Skin epidermis (tissue), 12 donors: ENCODE measurements around the gene CEBPE.

Experiments used
- H3K27ac ChIP-seq, 21 experiments: fragments of 200-600 bp; sonication (generic) in 11 of 21; one replicate each; pipeline ENCODE4 v1.5.0; 2020; ENCODE audit warnings: mild to moderate bottlenecking in 3 of 21, inconsistent platforms in 2 of 21, moderate library complexity in 2 of 21
- H3K4me3 ChIP-seq, 7 experiments: fragments of 200-600 bp; sonication (generic) in 2 of 7; one replicate each; pipeline ENCODE4 v1.5.0; 2020; ENCODE audit warnings: inconsistent platforms in 2 of 7, mild to moderate bottlenecking in 2 of 7, moderate library complexity in 1 of 7

Gene CEBPE

DNA sequence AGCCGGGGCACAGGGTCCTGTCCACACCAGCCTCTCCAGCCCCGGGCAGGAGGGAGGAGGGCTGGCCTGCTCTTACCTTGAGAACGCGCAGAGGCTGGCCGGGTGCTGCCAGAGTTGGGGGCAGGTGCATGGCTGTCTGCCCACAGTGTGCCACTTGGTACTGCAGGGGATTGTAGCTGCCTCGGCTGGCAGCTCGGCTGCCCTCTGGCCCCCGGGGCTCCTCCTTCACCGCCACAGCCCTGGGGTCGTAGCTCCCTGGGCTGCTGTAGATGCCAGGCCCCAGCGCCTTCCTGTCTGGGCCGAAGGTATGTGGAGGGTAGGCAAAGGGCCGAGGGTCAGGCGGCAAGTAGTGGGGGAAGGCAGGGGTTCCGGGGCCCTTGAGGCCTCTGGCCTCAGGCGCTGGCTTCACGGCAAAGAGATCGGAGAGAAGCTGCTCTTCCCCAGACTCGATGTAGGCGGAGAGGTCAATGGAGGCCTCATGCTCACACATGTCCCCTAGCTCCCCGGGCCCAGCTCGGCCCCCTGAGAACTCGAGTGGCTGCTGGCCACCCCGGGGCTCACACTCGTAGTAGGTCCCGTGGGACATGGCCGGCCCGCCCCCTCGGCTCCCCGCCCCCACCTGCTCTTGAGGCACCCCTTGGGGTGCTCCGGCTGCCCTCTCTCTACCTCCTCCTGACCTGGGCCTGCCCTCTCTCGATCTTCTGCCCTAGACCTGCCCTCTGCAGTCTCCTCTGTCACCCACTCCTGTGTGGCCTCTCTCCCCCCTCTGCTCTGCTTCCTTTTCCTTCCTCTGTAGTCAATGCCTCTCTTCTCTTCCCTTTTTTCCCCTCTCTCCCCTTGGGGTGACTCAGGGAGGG lies at the start of gene CEBPE:
Gene CEBPE (minus strand): TSS at position 750 of the 857 bp plus-strand sequence. CDS start 164 bp downstream, at position 586.
- Histone ChIP-seq H3K4me3 (no peak within 1 kb of the TSS), H3K27ac (peak within 1 kb of the TSS in 12 of 21 experiments; percentile 22 to 85 (median 56))

DNA sequence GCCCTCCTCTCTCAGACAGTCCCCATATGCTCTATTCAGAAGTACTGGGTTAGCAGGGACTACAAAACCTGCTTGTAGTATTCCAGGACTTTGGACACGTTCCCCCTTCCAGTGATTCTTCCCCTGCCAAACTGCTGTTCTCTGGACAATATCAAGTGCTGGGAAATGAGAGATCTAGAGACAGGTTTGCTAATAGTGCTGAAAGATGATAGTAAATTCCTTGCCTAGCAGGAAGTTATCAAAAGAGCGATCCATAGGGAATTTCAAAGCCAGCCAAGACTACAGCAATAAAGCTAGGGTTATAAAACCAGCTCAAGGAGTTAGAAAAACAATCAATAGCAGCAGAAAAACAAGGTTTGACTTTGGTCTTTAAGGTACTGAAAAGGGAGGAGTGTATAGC lies 49.2 kb upstream of the CEBPE start:
- no peak overlapping the region for H3K4me3 ChIP-seq
- H3K27ac ChIP-seq: peak overlapping the region in 1 of 21 experiments; percentile 44

DNA sequence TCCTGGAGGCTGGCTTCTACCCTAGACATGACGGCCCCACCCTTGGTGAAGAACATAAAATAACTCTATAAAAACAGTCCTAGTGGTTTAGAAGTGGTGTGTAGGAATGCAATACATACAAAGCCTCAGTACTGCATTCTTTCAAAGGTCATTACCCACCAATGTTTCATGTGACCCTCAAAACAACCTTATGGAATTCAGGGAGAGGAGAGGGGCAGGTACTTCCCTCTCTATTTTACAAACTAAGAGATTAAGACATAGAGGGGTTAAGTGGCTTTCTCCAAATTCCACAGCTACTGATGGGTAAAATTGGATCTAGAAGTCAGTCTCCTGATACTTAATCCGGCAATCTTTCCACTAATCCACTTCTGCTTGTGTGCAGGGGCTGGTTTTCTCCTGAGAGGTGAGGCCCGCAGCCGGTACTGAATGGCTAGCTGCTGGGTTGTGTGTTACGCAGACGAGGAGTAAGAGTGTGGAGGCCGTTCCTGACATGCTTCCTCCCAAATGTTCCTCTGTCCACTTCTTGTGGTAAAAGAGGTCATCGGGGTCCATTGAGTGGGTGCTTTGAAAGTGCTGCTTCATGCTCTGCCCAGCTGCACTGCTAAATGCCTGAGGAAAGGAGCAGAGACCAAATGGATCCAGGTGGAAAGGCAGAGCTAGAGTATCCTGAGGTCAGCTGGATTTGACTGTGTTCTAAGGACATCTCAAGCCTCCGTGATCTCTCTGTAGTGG lies 48.2 kb upstream of the CEBPE start:
- no peak overlapping the region for H3K4me3 ChIP-seq
- peak overlapping the region in 1 of 21 experiments; percentile 44 for H3K27ac ChIP-seq

DNA sequence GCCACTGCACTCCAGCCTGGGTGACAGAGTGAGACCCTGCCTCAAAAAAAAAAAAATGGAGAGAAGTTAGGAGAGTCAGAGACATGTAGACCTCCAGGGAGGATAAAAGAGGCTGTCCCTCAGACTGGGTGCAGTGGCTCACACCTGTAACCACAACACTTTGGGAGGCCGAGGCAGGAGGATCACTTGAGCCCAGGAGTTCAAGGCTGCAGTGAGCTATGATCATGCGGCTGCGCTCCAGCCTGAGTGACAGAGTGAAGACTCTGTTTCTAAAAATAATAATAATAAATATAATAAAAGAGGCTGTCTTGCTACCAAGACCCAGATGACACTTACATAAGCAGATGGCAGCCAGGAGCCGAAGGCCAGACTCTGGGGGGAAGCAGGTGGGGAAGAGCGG lies 45.9 kb upstream of the CEBPE start:
- H3K27ac ChIP-seq: peak overlapping the region in 1 of 21 experiments; percentile 11
- H3K4me3 ChIP-seq: no peak overlapping the region

DNA sequence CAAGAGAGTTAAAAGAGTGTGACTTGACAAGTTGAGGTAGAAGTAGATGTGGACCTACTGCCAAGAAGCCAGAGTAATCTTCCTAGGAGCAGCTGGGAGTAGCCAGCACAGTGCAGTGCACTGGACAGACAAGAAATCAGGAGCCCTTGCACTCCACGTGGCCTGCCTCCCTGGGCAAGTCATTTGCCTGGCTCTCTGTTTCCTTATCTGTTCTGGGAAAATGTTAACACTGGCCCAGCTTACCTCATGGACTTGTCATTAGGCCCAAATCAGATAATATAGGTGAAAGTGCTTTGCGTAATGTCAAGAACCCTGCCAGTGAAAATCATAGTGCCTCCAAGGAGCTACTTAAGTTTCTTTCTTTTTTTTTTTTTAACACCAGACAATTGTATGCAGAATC lies 45.2 kb upstream of the CEBPE start:
- Histone ChIP-seq H3K27ac (peak overlapping the region in 2 of 21 experiments; percentile 23 to 45), H3K4me3 (no peak overlapping the region)

DNA sequence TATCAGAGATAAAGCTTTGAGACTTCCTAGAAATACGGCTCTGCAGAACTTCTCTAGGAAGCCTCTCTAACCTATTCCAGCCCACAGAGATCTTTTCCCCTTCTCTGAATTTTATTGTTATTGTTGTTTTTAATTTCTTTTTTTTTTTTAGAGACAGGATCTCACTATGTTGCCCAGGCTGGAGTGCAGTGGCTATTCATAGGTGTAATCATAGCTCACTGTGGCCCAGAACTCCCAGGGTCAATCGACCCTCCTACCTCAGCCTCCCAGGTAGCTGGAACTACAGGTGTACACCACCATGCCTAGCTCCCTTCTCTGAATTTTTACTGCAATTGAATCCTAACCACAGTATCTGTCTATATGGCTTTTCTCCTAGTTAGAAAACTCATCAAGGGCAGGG lies 44.8 kb upstream of the CEBPE start:
- Histone ChIP-seq H3K4me3 (no peak overlapping the region), H3K27ac (peak overlapping the region in 2 of 21 experiments; percentile 23 to 45)

DNA sequence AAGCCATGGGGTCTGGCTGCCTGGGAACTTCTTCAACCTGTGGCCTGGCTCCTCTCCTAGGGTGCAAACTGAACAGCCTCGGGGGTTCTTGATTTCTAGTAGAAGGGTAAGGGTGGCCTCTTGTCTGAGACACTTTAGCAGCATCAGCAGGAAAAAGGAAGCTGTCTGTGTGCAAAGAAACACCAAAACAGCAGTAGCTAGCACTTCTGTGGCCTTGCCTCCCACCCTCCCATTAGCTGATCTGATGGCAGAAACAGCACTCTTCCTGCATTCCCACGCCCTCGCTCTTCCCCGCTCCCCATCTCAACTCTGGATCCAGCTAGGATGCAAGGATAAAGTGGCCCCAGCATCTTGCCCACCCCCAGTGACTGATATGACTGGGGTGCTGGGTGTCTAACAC lies 43.7 kb upstream of the CEBPE start:
- H3K4me3 ChIP-seq: no peak overlapping the region
- H3K27ac ChIP-seq: peak overlapping the region in 4 of 21 experiments; percentile 4 to 57 (median 28)

DNA sequence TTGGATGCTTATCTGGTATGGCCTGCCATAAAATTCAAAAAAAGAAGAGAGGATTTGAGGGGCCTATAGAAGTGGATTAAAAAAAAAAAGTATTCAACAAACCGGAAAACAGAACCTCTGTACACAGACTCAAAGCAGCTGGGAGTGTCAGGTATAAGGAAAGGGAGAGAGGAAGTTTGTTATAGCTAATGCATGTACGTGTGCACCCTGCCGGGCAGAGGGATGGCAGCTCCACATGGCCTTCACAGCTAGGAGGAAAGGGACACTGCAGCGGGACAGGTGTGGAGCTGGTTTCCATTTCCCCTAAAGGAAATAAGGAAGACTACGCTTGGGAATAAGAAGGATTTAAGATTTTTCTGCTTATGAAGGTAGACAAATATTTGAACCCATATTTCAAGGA lies 43.0 kb upstream of the CEBPE start:
- Histone ChIP-seq H3K27ac (no peak overlapping the region), H3K4me3 (no peak overlapping the region)

DNA sequence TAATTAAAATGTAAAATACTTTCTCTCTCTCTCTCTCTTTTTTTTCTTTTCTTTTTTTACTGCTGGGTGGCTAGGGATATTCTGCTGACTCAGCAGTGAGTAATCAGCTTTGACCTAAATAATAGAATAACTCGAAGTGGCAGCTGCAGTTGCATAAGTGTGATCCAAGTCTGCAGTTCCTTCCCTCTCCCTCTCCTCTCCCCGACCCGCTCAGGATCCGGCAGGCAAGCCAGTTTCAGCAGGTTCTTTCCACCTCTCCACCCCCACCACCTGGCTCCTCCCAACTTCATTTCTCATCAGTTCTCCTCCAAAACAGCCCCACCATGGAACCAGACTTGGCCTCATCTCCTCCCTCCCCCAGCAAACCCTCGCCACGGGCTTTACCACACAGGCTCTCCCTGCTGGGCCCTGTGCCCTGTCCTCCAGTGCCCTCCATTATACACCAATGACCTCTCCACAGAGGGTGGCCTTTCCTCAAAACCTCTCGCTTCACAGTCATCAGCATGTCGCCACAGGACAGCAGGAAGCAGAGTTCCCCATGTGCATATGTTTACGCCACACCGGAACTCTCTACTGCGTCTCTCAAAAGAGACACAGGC lies 42.0 kb upstream of the CEBPE start:
- peak overlapping the region in 18 of 21 experiments; percentile 31 to 81 (median 70) for H3K27ac ChIP-seq

DNA sequence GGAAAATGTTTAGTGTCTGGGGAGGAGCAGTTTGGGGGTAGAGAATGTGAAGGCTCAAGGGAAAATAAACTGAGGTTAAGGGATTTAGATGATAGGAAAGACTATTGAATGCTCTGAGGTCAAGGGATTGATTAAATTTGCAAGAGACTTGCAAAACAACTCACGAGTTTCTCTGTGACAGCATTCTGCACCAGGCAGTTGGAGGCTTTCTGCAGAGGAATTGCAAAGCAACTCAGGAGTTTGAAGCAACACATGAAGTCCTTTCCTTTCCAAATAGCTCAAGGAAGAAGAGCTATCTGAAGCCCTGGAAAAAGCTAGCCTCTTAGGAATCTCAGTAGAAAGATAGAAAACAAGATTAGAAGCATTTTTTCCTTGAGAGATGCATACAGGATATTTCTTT lies 40.5 kb upstream of the CEBPE start:
- Histone ChIP-seq H3K4me3 (no peak overlapping the region), H3K27ac (peak overlapping the region in 2 of 21 experiments; percentile 42 to 43)

More for the DNA sequence above, 42.0 kb upstream of the CEBPE start:
- no peak overlapping the region for H3K4me3 ChIP-seq

DNA sequence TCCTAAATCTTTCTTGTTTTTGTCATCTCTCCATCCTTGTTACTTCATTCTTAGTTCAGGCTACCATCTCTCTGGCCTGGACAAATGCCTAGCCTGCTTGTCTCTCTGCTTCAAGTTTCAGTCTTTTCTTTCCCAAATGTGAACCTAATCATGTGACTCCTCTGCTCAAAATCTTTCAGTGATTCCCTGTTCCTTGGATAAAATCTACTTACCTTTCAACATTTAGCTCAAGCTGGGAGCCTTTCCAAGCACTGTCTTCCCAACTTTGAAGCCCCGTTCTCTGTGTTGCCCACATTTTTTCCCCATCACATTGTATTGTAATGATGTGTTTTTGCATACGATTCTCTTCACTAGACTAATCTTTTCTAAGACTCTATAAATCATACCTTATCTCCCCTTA lies 39.7 kb upstream of the CEBPE start:
- H3K27ac ChIP-seq: no peak overlapping the region
- no peak overlapping the region for H3K4me3 ChIP-seq

DNA sequence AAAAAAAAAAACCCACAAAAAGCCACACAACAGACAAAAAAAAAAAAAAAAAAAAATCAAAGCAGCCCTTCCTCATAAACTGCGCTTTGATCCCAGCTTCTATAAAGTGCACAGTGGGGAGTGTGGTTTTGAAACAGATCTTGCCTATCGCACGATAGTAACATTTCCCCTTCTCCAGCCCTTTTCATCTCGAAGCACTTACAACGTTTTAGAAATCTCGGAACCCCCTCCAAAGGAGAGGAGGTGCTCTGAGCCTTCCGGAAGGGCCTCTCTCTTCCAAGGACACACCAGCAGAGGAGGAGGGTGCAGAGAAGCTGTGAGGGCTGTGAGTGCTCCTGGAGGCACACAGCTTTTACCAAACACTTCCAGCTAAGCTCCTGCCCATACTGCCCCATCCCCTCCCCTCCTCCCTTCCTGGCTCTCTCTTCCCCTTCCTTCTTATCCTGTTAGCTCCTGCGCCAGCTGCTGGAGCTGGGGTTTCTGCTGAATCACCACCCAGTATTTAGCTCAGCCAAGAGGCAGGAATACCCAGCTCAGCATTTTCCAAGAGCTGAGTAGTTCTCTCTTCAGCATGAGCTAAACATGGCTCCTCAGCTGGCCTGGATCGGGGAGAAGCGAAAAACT lies 36.0 kb upstream of the CEBPE start:
- H3K27ac ChIP-seq: peak overlapping the region in 19 of 21 experiments; percentile 41 to 91 (median 82)
- H3K4me3 ChIP-seq: peak overlapping the region in 2 of 7 experiments; percentile 11 to 13

DNA sequence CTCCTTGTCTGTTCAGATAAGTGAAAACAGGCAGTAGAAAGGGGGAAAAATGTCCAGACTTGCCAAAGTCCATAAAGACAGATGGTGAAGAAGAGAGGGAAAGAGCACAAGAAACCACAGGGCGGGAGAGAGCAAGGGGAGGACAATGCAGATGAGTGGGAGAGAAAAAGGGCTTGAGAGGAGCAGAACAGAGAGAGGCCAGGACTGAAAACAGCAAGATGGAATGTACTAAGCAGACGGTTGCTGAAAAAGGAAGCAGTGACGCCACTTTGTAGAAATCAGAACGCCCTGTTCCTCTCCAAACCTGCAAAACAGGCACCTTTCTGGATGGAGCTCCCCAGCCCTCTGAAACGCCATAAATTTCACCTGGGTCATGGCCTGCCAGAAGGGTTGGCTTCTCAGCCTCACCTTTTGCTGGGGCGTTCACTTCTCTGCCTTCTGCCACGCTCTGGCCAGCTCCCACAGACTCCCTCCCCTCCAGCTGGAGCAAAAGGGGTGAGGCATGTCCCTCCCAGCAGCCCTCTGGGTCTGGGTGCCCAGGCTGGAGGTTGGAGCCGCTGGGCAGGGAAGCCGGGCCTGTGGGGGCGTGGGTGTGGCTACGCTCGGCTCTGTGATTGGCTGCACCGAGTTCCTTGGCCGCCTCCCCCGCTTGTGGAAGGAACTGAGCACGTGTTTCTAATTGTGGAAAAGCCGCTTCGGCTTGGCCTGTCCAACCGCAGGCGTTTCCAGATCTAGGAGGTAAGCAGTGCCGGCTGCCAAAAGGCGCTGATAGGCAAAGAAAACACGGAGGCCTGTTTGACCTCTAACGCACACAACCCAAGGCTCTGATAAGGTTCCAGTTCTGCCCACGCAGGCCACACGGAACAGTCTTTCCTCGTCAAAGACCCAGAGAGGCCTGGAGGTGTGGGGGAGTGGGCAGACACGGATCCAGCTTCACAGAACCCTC lies 35.1 kb upstream of the CEBPE start:
- peak overlapping the region in 20 of 21 experiments; percentile 41 to 91 (median 81) for H3K27ac ChIP-seq
- peak overlapping the region in 5 of 7 experiments; percentile 8 to 20 (median 11) for H3K4me3 ChIP-seq

DNA sequence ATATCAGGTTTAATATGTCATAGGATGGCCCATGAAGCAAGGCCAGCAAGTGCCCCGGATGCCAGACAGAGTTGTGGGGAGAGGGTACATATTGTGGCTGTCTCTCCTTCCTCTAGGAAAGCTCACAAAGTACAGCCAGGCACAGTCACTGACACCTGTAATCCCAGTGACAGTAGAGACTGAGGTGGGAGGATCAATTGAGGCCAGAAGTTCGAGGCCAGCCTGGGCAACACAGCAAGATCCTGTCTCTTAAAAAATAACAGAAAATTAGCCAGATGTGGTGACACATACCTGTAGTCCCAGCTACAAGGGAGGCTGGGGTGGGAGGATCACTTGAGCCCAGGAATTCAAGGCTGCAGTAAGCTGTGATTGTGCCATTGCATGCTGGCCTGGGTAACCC lies 32.3 kb upstream of the CEBPE start:
- Histone ChIP-seq H3K27ac (peak overlapping the region in 1 of 21 experiments; percentile 9), H3K4me3 (no peak overlapping the region)

DNA sequence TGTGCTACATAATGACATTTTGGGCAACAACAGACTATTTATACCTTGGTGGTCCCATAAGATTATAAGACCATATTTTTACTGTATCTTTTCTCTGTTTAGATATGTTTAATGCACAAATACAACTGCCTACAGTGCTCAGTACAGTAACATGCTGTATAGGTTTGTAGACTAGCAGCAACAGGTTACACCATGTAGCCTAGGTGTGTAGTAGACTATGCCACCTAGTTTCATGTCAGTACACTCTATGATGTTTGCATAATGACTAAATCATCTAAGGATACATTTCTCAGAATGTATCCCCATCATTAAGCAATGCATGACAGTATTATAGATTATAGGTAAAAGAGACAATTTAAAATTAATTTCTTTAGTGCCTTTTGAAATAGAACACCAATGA lies 30.7 kb upstream of the CEBPE start:
- Histone ChIP-seq H3K27ac (no peak overlapping the region), H3K4me3 (no peak overlapping the region)

DNA sequence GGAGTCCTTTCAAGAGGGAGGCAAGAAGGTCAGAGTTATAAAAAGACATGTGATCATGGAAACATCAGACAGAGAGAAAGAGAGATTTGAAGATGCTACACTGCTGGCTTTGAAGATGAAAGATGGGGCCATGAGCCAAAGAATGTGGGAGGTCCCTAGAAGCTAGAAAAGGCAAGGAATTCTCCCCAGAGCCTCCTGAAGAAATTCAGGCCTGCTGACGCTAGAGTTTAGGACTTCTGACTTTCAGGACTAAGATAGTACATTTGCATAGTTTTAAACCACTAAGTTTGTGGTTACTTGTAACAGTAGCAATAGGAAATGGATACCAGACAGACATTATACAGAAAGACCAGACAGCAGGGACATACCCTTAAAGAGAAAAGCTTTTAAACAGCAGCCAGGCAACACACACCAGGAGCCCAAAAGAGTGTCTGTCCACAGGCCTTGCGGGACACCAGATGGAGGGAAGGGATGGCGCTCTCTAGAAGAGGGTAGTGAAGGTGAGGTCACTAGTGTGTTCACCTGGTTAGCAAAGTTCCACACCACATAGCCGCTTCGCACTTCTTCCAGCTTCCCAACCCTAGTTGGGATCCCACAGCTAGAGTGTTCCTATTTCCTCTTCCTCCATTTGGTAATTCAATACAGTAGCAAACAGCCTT lies 29.7 kb upstream of the CEBPE start:
- Histone ChIP-seq H3K4me3 (no peak overlapping the region), H3K27ac (peak overlapping the region in 1 of 21 experiments; percentile 29)

DNA sequence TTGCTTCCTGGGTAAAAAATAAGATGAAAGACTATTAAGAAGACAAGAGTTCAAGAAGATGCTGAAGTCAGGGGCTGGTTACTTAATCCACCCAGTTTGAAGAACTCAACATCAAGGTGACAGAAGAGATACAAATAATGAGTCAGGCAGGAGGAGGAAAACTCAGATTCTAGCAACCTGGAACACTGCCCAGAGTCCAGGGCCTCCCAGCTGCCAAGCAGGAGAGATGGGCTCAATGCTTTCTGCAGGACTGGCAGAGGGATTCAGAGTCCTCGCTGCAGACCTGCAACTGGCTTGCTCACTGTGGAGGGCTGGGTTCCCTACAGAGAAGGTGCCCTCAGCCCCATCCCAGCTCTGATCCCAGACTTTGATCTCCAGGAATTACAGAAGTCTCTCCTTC lies 28.6 kb upstream of the CEBPE start:
- Histone ChIP-seq H3K27ac (peak overlapping the region in 1 of 21 experiments; percentile 46), H3K4me3 (no peak overlapping the region)

DNA sequence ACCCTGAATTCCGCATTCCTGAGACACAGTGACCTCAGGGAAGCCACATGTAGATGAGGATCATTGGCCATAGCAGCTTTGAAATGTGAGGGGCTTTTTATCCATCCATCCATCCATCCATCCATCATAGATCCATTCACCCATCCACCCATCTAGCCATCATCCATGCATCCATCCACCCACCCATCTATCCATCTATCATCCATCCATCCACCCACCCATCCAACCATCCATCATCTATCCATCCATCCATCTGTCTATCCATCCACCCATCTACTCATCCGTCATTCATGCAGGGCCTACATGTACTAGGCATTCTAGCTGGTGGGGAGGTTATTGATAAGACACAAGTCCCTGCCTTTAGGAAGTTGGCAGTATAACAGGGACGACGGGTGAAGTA lies 27.9 kb upstream of the CEBPE start:
- Histone ChIP-seq H3K27ac (peak overlapping the region in 2 of 21 experiments; percentile 28 to 70), H3K4me3 (no peak overlapping the region)
